Endothelial cell (in vitro differentiated cells): ENCODE measurements around the gene FRMD4A. TPM values are rescaled to one million over a fixed set of nuclear protein-coding genes. Genes with fewer than 3 reads are reported as not detected.
A peak's percentile ranks its signal among the peaks of the same experiment; 100 is the strongest.

Experiments
- DNase-seq: peaks from one replicate; pipeline ENCODE4 v3.0.0; 2021; ENCODE audit warnings: low spot score
- H3K27ac Mint-ChIP-seq: one replicate; pipeline ENCODE4 v1.8.0; 2021; ENCODE audit warnings: mixed read lengths, inconsistent platforms; ENCODE audit not compliant: unreplicated experiment
- H3K27me3 Mint-ChIP-seq: one replicate; pipeline ENCODE4 v1.8.0; 2021; ENCODE audit warnings: mild to moderate bottlenecking, moderate library complexity, mixed read lengths, inconsistent platforms; ENCODE audit not compliant: unreplicated experiment
- H3K36me3 Mint-ChIP-seq: one replicate; pipeline ENCODE4 v1.8.0; 2021; ENCODE audit warnings: mild to moderate bottlenecking, low read depth, mixed read lengths, inconsistent platforms; ENCODE audit not compliant: unreplicated experiment
- H3K4me1 Mint-ChIP-seq: one replicate; pipeline ENCODE4 v1.8.0; 2021; ENCODE audit warnings: mild to moderate bottlenecking, mixed read lengths, inconsistent platforms; ENCODE audit not compliant: unreplicated experiment
- H3K4me3 Mint-ChIP-seq: one replicate; pipeline ENCODE4 v1.8.0; 2021; ENCODE audit warnings: mild to moderate bottlenecking, mixed read lengths, inconsistent platforms; ENCODE audit not compliant: unreplicated experiment
- H3K9me3 Mint-ChIP-seq: one replicate; pipeline ENCODE4 v1.8.0; 2021; ENCODE audit warnings: mixed read lengths, inconsistent platforms; ENCODE audit not compliant: unreplicated experiment
- CTCF ChIP-seq: fragments of 200-600 bp; sonication (generic); IDR thresholded peaks from one replicate; pipeline ENCODE4 v1.5.0; 2021; ENCODE audit warnings: antibody characterized with exemption; ENCODE audit not compliant: unreplicated experiment
- total RNA-seq: library from RNA; stranded (reverse); fragmentation: NEBNext Ultra II Directional; extraction: Animal tissue kit (Norgen Biotek cat#: 25700); gene quantifications from one replicate; pipeline ENCODE4 v1.2.1, GENCODE V29; 2021; ENCODE audit not compliant: unreplicated experiment

Gene FRMD4A
- total RNA-seq, 1 donor from 2014 or later: 68.9 TPM

GRCh38 chr10:13637894-13638293 is 692.8 kb downstream of the FRMD4A start:
- Mint-ChIP-seq H3K4me1 (peaks cover 10% of the 10 kb centered on the region), H3K9me3 (no peaks in the 10 kb centered on the region), H3K27ac (no peak overlapping the region), H3K36me3 (peaks cover 35% of the 10 kb centered on the region), H3K27me3 (peaks cover 6% of the 10 kb centered on the region), H3K4me3 (no peak overlapping the region)
- TF ChIP-seq CTCF: no peak
- DNase-seq: no peak

- H3K27me3 Mint-ChIP-seq: peaks cover 4% of the 10 kb centered on the region
- H3K9me3 Mint-ChIP-seq: no peaks in the 10 kb centered on the region
- H3K27ac Mint-ChIP-seq: no peak overlapping the region
- H3K4me1 Mint-ChIP-seq: peaks cover 11% of the 10 kb centered on the region
- no peak for TF ChIP-seq CTCF
- no peak overlapping the region for H3K4me3 Mint-ChIP-seq
- DNase-seq: no peak
- peaks cover 30% of the 10 kb centered on the region for H3K36me3 Mint-ChIP-seq
Measured at GRCh38 chr10:13637303-13637856, 693.3 kb downstream of the FRMD4A start.

GRCh38 chr10:13636776-13637175 is 693.9 kb downstream of the FRMD4A start:
- no peaks in the 10 kb centered on the region for H3K9me3 Mint-ChIP-seq
- peaks cover 24% of the 10 kb centered on the region for H3K36me3 Mint-ChIP-seq
- H3K4me1 Mint-ChIP-seq: peaks cover 11% of the 10 kb centered on the region
- H3K27me3 Mint-ChIP-seq: no peaks in the 10 kb centered on the region
- H3K27ac Mint-ChIP-seq: no peak overlapping the region
- no peak overlapping the region for H3K4me3 Mint-ChIP-seq
- DNase-seq: no peak
- TF ChIP-seq CTCF: no peak

- H3K4me1 Mint-ChIP-seq: peaks cover 11% of the 10 kb centered on the region
- no peak for TF ChIP-seq CTCF
- H3K36me3 Mint-ChIP-seq: peaks cover 6% of the 10 kb centered on the region
Measured at GRCh38 chr10:13634207-13634606, 696.5 kb downstream of the FRMD4A start.

GRCh38 chr10:13633689-13634088 is 697.0 kb downstream of the FRMD4A start:
- peaks cover 12% of the 10 kb centered on the region for H3K4me1 Mint-ChIP-seq
- DNase-seq: no peak

More at GRCh38 chr10:13634207-13634606, 696.5 kb downstream of the FRMD4A start:
- H3K27me3 Mint-ChIP-seq: no peaks in the 10 kb centered on the region
- DNase-seq: no peak
- H3K9me3 Mint-ChIP-seq: no peaks in the 10 kb centered on the region
- no peak overlapping the region for H3K4me3 Mint-ChIP-seq
- peak overlapping the region; percentile 72 for H3K27ac Mint-ChIP-seq

More at GRCh38 chr10:13633689-13634088, 697.0 kb downstream of the FRMD4A start:
- no peak overlapping the region for H3K4me3 Mint-ChIP-seq
- peak overlapping the region; percentile 80 for H3K27ac Mint-ChIP-seq
- H3K27me3 Mint-ChIP-seq: no peaks in the 10 kb centered on the region
- TF ChIP-seq CTCF: no peak
- peaks cover 6% of the 10 kb centered on the region for H3K36me3 Mint-ChIP-seq
- no peaks in the 10 kb centered on the region for H3K9me3 Mint-ChIP-seq
